WTC11 (cell line): Measurements from ENCODE around the gene IL7R. TPM values are rescaled to one million over a fixed set of nuclear protein-coding genes. Genes with fewer than 3 reads are reported as not detected.

Source experiments
- ATAC-seq: fragments of 200-7000 bp; cut with Tn5 transposase; 2 replicates; pipeline ENCODE4 v1.10.0; 2021; ENCODE audit warnings: mild to moderate bottlenecking, moderate library complexity
- CTCF ChIA-PET: fragments of 300-600 bp; sonication (Branson Sonifier 250); formaldehyde crosslinking; loops from one replicate; lab custom pipeline; 2021; ENCODE audit warnings: antibody characterized with exemption; lab: Charles Lee
- POLR2A ChIA-PET: fragments of 350-600 bp; sonication (Branson Sonifier 250); formaldehyde crosslinking; loops from one replicate; lab custom pipeline; 2021; ENCODE audit warnings: antibody characterized with exemption; lab: Charles Lee
- DNase-seq: peaks from one replicate; pipeline ENCODE4 v3.0.0; 2021; ENCODE audit warnings: low spot score
- H3K27ac Mint-ChIP-seq: 2 replicates; pipeline ENCODE4 v1.8.0; 2021; ENCODE audit warnings: mixed read lengths
- H3K27me3 Mint-ChIP-seq: 2 replicates; pipeline ENCODE4 v1.8.0; 2021; ENCODE audit warnings: low read depth, mild to moderate bottlenecking, moderate library complexity, mixed read lengths
- H3K36me3 Mint-ChIP-seq: 2 replicates; pipeline ENCODE4 v1.8.0; 2021; ENCODE audit warnings: mixed read lengths
- H3K4me1 Mint-ChIP-seq: 2 replicates; pipeline ENCODE4 v1.8.0; 2022; ENCODE audit warnings: mixed read lengths
- H3K4me3 Mint-ChIP-seq: 2 replicates; pipeline ENCODE4 v1.8.0; 2021; ENCODE audit warnings: mild to moderate bottlenecking, moderate library complexity, mixed read lengths
- H3K9me3 Mint-ChIP-seq: 2 replicates; pipeline ENCODE4 v1.8.0; 2021; ENCODE audit warnings: mixed read lengths
- CREB1 ChIP-seq: sonication (generic); formaldehyde crosslinking; IDR thresholded peaks from 2 replicates; pipeline ENCODE4 v1.8.0; 2023; ENCODE audit warnings: mild to moderate bottlenecking, missing genetic modification reagents
- CREM ChIP-seq: sonication (generic); formaldehyde crosslinking; IDR thresholded peaks from 2 replicates; pipeline ENCODE4 v1.8.1; 2022; ENCODE audit warnings: mild to moderate bottlenecking, missing genetic modification reagents, moderate library complexity
- CTCF ChIP-seq: fragments of 200-600 bp; IDR thresholded peaks from 2 replicates; pipeline ENCODE4 v1.8.0; 2022; ENCODE audit warnings: antibody characterized with exemption
- E2F4 ChIP-seq: sonication (generic); formaldehyde crosslinking; IDR thresholded peaks from 2 replicates; pipeline ENCODE4 v1.8.1; 2022; ENCODE audit warnings: low read depth, mild to moderate bottlenecking, moderate library complexity, missing genetic modification reagents, borderline replicate concordance
- ETV6 ChIP-seq: sonication (generic); formaldehyde crosslinking; IDR thresholded peaks from 2 replicates; pipeline ENCODE4 v1.8.1; 2022; ENCODE audit warnings: mild to moderate bottlenecking, missing genetic modification reagents
- GABPB1 ChIP-seq: sonication (generic); formaldehyde crosslinking; IDR thresholded peaks from 2 replicates; pipeline ENCODE4 v1.8.1; 2023; ENCODE audit warnings: mild to moderate bottlenecking, missing genetic modification reagents
- GTF2I ChIP-seq: fragments of 250-450 bp; sonication (Bioruptor Pico); conservative IDR thresholded peaks from 2 replicates; pipeline ENCODE4 v1.4.0; 2021; ENCODE audit warnings: mild to moderate bottlenecking
- HMGA2 ChIP-seq: fragments of 250-450 bp; sonication (Bioruptor Pico); IDR thresholded peaks from 2 replicates; pipeline ENCODE4 v1.4.0; 2021; ENCODE audit warnings: mild to moderate bottlenecking, moderate library complexity
- JAZF1 ChIP-seq: fragments of 250-450 bp; sonication (Bioruptor Pico); IDR thresholded peaks from 2 replicates; pipeline ENCODE4 v1.9.0; 2021; ENCODE audit warnings: moderate library complexity, mild to moderate bottlenecking, inconsistent platforms
- MXD4 ChIP-seq: fragments of 250-450 bp; sonication (Bioruptor Pico); IDR thresholded peaks from 2 replicates; pipeline ENCODE4 v1.8.0; 2021; ENCODE audit warnings: mild to moderate bottlenecking, moderate library complexity, borderline replicate concordance
- NR2C2 ChIP-seq: sonication (generic); formaldehyde crosslinking; IDR thresholded peaks from 2 replicates; pipeline ENCODE4 v1.8.0; 2022; ENCODE audit warnings: mild to moderate bottlenecking, missing genetic modification reagents
- SOX15 ChIP-seq: fragments of 250-450 bp; sonication (Bioruptor Pico); IDR thresholded peaks from 2 replicates; pipeline ENCODE4 v1.9.0; 2021; ENCODE audit warnings: mild to moderate bottlenecking
- STAT6 ChIP-seq: sonication (generic); formaldehyde crosslinking; conservative IDR thresholded peaks from 2 replicates; pipeline ENCODE4 v1.8.1; 2023; ENCODE audit warnings: mild to moderate bottlenecking, low read depth, missing genetic modification reagents, moderate library complexity
- USF1 ChIP-seq: sonication (generic); formaldehyde crosslinking; IDR thresholded peaks from 2 replicates; pipeline ENCODE4 v1.8.0; 2022; ENCODE audit warnings: mild to moderate bottlenecking, missing genetic modification reagents
- ZBTB21 ChIP-seq: sonication (generic); formaldehyde crosslinking; IDR thresholded peaks from 2 replicates; pipeline ENCODE4 v1.8.1; 2023; ENCODE audit warnings: mild to moderate bottlenecking, missing genetic modification reagents, borderline replicate concordance
- ZNF263 ChIP-seq: sonication (generic); formaldehyde crosslinking; IDR thresholded peaks from 2 replicates; pipeline ENCODE4 v1.8.1; 2022; ENCODE audit warnings: low read depth, mild to moderate bottlenecking, moderate library complexity, missing genetic modification reagents
- ZNF396 ChIP-seq: fragments of 250-450 bp; sonication (Bioruptor Pico); IDR thresholded peaks from 2 replicates; pipeline ENCODE4 v1.8.0; 2021; ENCODE audit warnings: mild to moderate bottlenecking, moderate library complexity, borderline replicate concordance
- total RNA-seq: library from RNA; stranded (reverse); gene quantifications from 3 replicates; pipeline ENCODE4 v1.2.3, GENCODE V29; 2021
- TF ChIP-seq, protein P1 (sequence below): sonication (generic); formaldehyde crosslinking; conservative IDR thresholded peaks from 2 replicates; pipeline ENCODE4 v1.8.1; 2022; ENCODE audit warnings: mild to moderate bottlenecking, missing genetic modification reagents
- TF ChIP-seq, protein P2 (sequence below): fragments of 250-450 bp; sonication (Bioruptor Pico); IDR thresholded peaks from 2 replicates; pipeline ENCODE4 v1.9.0; 2021; ENCODE audit warnings: moderate library complexity, mild to moderate bottlenecking, inconsistent platforms, borderline replicate concordance
- TF ChIP-seq, protein P3 (sequence below): sonication (generic); formaldehyde crosslinking; IDR thresholded peaks from 2 replicates; pipeline ENCODE4 v1.8.0; 2023; ENCODE audit warnings: mild to moderate bottlenecking, missing genetic modification reagents

IL7R gene
- total RNA-seq, 1 experiment from 2014 or later: 0.57 TPM

- Mint-ChIP-seq H3K4me3 (no peak overlapping the region), H3K36me3 (no peaks in the 10 kb centered on the region), H3K27me3 (no peaks in the 10 kb centered on the region; the same call in 1 of the 2 replicates)
- TF ChIP-seq GTF2I (CRISPR knock-in tag): no peak
- no peak for TF ChIP-seq MXD4
- TF ChIP-seq CREB1 (CRISPR knock-in tag): no peak
- TF ChIP-seq ZNF263 (CRISPR knock-in tag): no peak
- no peak for TF ChIP-seq HMGA2 (CRISPR knock-in tag)
- TF ChIP-seq STAT6 (CRISPR knock-in tag): no peak
- TF ChIP-seq CTCF: no peak
- TF ChIP-seq, protein P1, sequence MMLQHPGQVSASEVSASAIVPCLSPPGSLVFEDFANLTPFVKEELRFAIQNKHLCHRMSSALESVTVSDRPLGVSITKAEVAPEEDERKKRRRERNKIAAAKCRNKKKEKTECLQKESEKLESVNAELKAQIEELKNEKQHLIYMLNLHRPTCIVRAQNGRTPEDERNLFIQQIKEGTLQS (CRISPR knock-in tag): no peak
- TF ChIP-seq, protein P2, sequence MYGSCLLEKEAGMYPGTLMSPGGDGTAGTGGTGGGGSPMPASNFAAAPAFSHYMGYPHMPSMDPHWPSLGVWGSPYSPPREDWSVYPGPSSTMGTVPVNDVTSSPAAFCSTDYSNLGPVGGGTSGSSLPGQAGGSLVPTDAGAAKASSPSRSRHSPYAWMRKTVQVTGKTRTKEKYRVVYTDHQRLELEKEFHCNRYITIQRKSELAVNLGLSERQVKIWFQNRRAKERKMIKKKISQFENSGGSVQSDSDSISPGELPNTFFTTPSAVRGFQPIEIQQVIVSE (CRISPR knock-in tag): no peak
- TF ChIP-seq SOX15 (CRISPR knock-in tag): no peak
- TF ChIP-seq ETV6 (CRISPR knock-in tag): no peak
- TF ChIP-seq, all 79 proteins: peak for 0
- no peaks in the 10 kb centered on the region for H3K4me1 Mint-ChIP-seq
- peaks cover 2% of the 10 kb centered on the region for H3K9me3 Mint-ChIP-seq
- CTCF ChIA-PET: no interaction called here
- no peak for ATAC-seq
- DNase-seq: no peak
- POLR2A ChIA-PET: no interaction called here
- no peak overlapping the region for H3K27ac Mint-ChIP-seq
Measured at GRCh38 chr5:35886381-35886780, 29.7 kb downstream of the IL7R start.

- H3K9me3 Mint-ChIP-seq: peaks cover 8% of the 10 kb centered on the region
- H3K27me3 Mint-ChIP-seq: no peaks in the 10 kb centered on the region
- TF ChIP-seq E2F4 (CRISPR knock-in tag): no peak
- TF ChIP-seq NR2C2 (CRISPR knock-in tag): no peak
- TF ChIP-seq JAZF1 (CRISPR knock-in tag): no peak
- no peak for TF ChIP-seq ZBTB21 (CRISPR knock-in tag)
- TF ChIP-seq GABPB1 (CRISPR knock-in tag): no peak
- TF ChIP-seq USF1: no peak
- no peak for TF ChIP-seq CREM
- TF ChIP-seq, protein P3, sequence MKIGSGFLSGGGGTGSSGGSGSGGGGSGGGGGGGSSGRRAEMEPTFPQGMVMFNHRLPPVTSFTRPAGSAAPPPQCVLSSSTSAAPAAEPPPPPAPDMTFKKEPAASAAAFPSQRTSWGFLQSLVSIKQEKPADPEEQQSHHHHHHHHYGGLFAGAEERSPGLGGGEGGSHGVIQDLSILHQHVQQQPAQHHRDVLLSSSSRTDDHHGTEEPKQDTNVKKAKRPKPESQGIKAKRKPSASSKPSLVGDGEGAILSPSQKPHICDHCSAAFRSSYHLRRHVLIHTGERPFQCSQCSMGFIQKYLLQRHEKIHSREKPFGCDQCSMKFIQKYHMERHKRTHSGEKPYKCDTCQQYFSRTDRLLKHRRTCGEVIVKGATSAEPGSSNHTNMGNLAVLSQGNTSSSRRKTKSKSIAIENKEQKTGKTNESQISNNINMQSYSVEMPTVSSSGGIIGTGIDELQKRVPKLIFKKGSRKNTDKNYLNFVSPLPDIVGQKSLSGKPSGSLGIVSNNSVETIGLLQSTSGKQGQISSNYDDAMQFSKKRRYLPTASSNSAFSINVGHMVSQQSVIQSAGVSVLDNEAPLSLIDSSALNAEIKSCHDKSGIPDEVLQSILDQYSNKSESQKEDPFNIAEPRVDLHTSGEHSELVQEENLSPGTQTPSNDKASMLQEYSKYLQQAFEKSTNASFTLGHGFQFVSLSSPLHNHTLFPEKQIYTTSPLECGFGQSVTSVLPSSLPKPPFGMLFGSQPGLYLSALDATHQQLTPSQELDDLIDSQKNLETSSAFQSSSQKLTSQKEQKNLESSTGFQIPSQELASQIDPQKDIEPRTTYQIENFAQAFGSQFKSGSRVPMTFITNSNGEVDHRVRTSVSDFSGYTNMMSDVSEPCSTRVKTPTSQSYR (CRISPR knock-in tag): no peak
- no peak for TF ChIP-seq ZNF396 (CRISPR knock-in tag)
- H3K27ac Mint-ChIP-seq: no peak overlapping the region
- ATAC-seq (no peak), DNase-seq (no peak)
- H3K4me3 Mint-ChIP-seq: no peak overlapping the region
- H3K36me3 Mint-ChIP-seq: no peaks in the 10 kb centered on the region
- ChIA-PET POLR2A (no interaction called here), CTCF (no interaction called here)
- no peaks in the 10 kb centered on the region for H3K4me1 Mint-ChIP-seq
Measured at GRCh38 chr5:35887321-35888100, 30.8 kb downstream of the IL7R start.
